Measurements from ENCODE around the gene GUCA1A. TPM values are rescaled to one million over a fixed set of nuclear protein-coding genes. Genes with fewer than 3 reads are reported as not detected.

GUCA1A gene
- total RNA-seq, 1 donor from 2014 or later, result not detected

DNA sequence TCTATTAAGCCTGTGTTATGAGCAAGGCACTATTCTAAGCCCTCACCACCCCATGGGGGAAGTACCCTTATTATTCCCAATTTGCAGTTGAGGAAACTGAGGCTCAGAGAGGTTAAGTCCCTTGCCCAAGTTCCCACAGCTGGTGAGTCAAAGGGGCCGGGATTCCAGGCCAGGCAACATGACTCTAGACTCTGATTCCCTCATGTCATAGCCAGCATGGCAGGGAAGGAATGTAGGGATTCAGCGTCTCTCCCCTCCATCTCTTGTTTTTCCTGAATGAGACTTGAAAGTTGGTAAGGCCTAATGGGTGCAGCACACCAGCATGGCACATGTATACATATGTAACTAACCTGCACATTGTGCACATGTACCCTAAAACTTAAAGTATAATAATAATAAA is 37.4 kb upstream of the GUCA1A start:
- H3K36me3 Mint-ChIP-seq (ENCODE audit: unreplicated experiment), result no peaks in the 10 kb centered on the region
- no peaks in the 10 kb centered on the region for H3K27me3 Mint-ChIP-seq (ENCODE audit: unreplicated experiment)
- peaks cover 40% of the 10 kb centered on the region for H3K4me1 Mint-ChIP-seq (ENCODE audit: unreplicated experiment)
- no peak for DNase-seq (ENCODE audit: extremely low spot score, unreplicated experiment)
- no peak overlapping the region for H3K4me3 Mint-ChIP-seq (ENCODE audit: unreplicated experiment)
- H3K9me3 Mint-ChIP-seq (ENCODE audit: unreplicated experiment), result no peaks in the 10 kb centered on the region
- H3K27ac Mint-ChIP-seq (ENCODE audit: unreplicated experiment), result no peak overlapping the region
- TF ChIP-seq, protein P1, sequence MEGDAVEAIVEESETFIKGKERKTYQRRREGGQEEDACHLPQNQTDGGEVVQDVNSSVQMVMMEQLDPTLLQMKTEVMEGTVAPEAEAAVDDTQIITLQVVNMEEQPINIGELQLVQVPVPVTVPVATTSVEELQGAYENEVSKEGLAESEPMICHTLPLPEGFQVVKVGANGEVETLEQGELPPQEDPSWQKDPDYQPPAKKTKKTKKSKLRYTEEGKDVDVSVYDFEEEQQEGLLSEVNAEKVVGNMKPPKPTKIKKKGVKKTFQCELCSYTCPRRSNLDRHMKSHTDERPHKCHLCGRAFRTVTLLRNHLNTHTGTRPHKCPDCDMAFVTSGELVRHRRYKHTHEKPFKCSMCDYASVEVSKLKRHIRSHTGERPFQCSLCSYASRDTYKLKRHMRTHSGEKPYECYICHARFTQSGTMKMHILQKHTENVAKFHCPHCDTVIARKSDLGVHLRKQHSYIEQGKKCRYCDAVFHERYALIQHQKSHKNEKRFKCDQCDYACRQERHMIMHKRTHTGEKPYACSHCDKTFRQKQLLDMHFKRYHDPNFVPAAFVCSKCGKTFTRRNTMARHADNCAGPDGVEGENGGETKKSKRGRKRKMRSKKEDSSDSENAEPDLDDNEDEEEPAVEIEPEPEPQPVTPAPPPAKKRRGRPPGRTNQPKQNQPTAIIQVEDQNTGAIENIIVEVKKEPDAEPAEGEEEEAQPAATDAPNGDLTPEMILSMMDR (IDR thresholded peaks at IDR 0.05), result no peak

DNA sequence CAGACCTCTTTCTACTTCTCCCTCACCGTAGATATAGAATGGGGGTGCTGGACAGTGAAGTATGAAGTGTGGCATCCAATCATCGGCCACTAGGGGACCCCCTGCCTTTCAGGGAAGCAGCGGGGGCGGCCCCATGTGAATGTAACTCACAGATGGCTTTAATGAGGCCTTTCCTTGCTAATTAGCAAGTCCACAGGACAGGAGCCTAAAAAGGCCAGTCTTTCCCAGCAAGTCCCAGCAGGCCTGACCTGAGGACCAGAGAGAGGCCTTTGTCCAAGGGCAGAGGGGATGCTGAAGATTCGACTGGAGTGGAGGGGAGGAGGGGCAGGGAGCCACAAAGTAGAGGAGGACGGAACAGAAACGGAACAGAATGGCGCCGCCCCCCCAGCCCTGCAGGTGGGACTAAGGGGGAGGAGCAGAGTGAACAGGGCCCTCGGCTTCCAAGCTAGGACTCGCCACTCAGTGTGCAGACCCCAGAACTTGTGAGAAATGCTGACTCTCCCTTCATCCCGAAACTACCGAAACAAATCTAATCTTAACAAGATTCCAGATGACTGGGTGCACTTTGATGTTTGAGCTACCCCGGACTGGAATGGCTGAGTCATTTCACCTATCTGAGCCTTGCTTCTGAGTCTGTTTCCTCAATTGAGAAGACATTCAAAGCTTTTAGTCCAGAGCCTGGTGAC is 36.5 kb upstream of the GUCA1A start:
- TF ChIP-seq, protein P1 (IDR thresholded peaks at IDR 0.05), result peak; percentile 35
- DNase-seq (ENCODE audit: extremely low spot score, unreplicated experiment), result no peak
- Mint-ChIP-seq H3K4me1 (ENCODE audit: unreplicated experiment) (peaks cover 46% of the 10 kb centered on the region), H3K9me3 (ENCODE audit: unreplicated experiment) (no peaks in the 10 kb centered on the region), H3K4me3 (ENCODE audit: unreplicated experiment) (no peak overlapping the region), H3K36me3 (ENCODE audit: unreplicated experiment) (no peaks in the 10 kb centered on the region), H3K27me3 (ENCODE audit: unreplicated experiment) (no peaks in the 10 kb centered on the region), H3K27ac (ENCODE audit: unreplicated experiment) (peak overlapping the region; percentile 68)

DNA sequence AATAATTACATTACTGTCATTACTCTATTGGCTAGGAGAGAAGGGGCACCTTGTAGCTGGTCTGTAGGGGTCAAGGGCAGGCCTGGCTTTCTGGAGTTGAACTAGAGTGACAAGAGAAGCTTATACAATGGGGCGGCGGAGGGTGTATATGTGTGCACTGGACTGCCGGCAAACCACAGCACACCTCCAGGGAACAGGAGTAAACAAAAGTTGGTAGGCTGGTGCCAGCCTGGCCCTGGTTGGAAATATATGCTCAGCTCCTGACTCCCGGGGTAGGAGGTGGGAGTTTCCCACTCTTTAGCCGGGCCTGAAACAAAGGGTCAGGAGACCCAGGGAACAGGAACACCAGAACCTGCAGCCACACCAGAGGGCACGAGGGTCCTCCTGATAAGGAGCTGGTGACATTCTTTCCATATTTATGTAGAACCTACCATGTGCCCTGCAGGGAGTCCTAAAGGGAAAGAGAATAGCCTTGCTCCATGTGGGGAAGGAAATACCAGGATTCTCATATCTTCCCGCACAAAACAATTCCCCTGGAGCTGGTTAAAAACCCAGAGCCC is 35.9 kb upstream of the GUCA1A start:
- H3K36me3 Mint-ChIP-seq (ENCODE audit: unreplicated experiment), result no peaks in the 10 kb centered on the region
- no peaks in the 10 kb centered on the region for H3K9me3 Mint-ChIP-seq (ENCODE audit: unreplicated experiment)
- DNase-seq (ENCODE audit: extremely low spot score, unreplicated experiment), result no peak
- peaks cover 45% of the 10 kb centered on the region for H3K4me1 Mint-ChIP-seq (ENCODE audit: unreplicated experiment)
- TF ChIP-seq, protein P1 (IDR thresholded peaks at IDR 0.05), result no peak
- peak overlapping the region; percentile 68 for H3K27ac Mint-ChIP-seq (ENCODE audit: unreplicated experiment)
- H3K4me3 Mint-ChIP-seq (ENCODE audit: unreplicated experiment), result no peak overlapping the region
- no peaks in the 10 kb centered on the region for H3K27me3 Mint-ChIP-seq (ENCODE audit: unreplicated experiment)

DNA sequence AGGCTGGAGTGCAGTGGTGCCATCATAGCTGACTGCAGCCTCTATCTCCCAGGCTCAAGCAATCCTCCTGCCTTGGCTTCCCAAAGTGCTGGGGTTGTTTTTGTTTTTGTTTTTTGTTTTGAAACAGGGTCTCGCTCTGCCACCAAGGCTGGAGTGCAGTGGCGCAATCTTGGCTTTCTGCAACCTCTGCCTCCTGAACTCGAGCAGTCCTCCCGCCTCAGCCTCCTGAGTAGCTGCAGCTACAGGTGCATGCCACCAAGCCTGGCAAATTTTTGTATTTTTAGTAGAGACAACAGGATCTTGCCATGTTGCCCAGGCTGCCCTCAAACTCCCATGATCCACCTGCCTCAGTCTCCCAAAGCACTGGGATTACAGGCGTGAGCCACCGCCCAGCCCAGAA is 35.0 kb upstream of the GUCA1A start:
- Mint-ChIP-seq H3K27ac (ENCODE audit: unreplicated experiment) (peak overlapping the region; percentile 38), H3K27me3 (ENCODE audit: unreplicated experiment) (no peaks in the 10 kb centered on the region), H3K4me3 (ENCODE audit: unreplicated experiment) (no peak overlapping the region), H3K36me3 (ENCODE audit: unreplicated experiment) (no peaks in the 10 kb centered on the region), H3K9me3 (ENCODE audit: unreplicated experiment) (no peaks in the 10 kb centered on the region), H3K4me1 (ENCODE audit: unreplicated experiment) (peaks cover 50% of the 10 kb centered on the region)
- no peak for DNase-seq (ENCODE audit: extremely low spot score, unreplicated experiment)
- TF ChIP-seq, protein P1 (IDR thresholded peaks at IDR 0.05), result no peak

Measured in osteocyte (in vitro differentiated cells).